GM12878 (cell line): ENCODE data around the gene AP3D1. TPM values are rescaled to one million over a fixed set of nuclear protein-coding genes. Genes with fewer than 3 reads are reported as not detected.

ENCODE experiments used
- ATAC-seq: fragments of 200-7000 bp; cut with Tn5 transposase; 3 replicates; pipeline ENCODE4 v1.9.1; 2020; ENCODE audit warnings: mild to moderate bottlenecking, moderate library complexity
- BruUV-seq: library from RNA; stranded (reverse); fragments of 400-500 nt; replicated peaks from 2 replicates; lab custom pipeline; 2021; lab: Mats Ljungman, UMichigan
- CTCF ChIA-PET: fragments of 300-600 bp; sonication (Branson Sonifier 250); formaldehyde crosslinking; extraction: SDS; loops from one replicate; lab custom pipeline; 2021; ENCODE audit warnings: inconsistent platforms; lab: Yijun Ruan, JAX
- POLR2A ChIA-PET: fragments of 350-600 bp; formaldehyde crosslinking; extraction: SDS; loops from one replicate; lab custom pipeline; 2021; ENCODE audit warnings: inconsistent platforms; lab: Charles Lee
- RAD21 ChIA-PET: fragments of 300-600 bp; sonication (Branson Sonifier 250); formaldehyde crosslinking; loops from one replicate; lab custom pipeline; 2023; ENCODE audit warnings: antibody characterized with exemption; ENCODE audit not compliant: unreplicated experiment; lab: Charles Lee
- SMC1A ChIA-PET: fragments of 300-600 bp; sonication (Branson Sonifier 250); formaldehyde crosslinking; loops from one replicate; lab custom pipeline; 2023; ENCODE audit not compliant: unreplicated experiment, uncharacterized antibody; lab: Charles Lee
- DNase-seq: peaks from one replicate; pipeline ENCODE4 v3.0.0-alpha.2; 2011; ENCODE audit warnings: low read depth, low spot score
- FAIRE-seq: peaks from 3 replicates; lab custom pipeline; 2011; peaks lifted over from hg19 to GRCh38; lab: Jason Lieb, UNC
- H2AFZ ChIP-seq: 2 replicates; pipeline ENCODE4 v1.6.0; 2011; ENCODE audit warnings: low read depth, low read length, control low read depth; ENCODE audit not compliant: control insufficient read depth
- H3K27ac ChIP-seq: 2 replicates; pipeline ENCODE4 v1.5.1; 2011; ENCODE audit warnings: control low read depth; ENCODE audit not compliant: control insufficient read depth, insufficient read depth
- H3K27me3 ChIP-seq, 2 experiments: replicated peaks in 1 of 2; 2 replicates each; pipeline versions ENCODE4 v1.6.0 to v1.6.1; 2011; ENCODE audit warnings: low read length in 1 of 2; ENCODE audit not compliant: control insufficient read depth in 2 of 2, insufficient read depth in 2 of 2
- H3K36me3 ChIP-seq, 2 experiments: 2 replicates each; pipeline ENCODE4 v1.5.1; 2011; ENCODE audit warnings: low read length in 1 of 2; ENCODE audit not compliant: control insufficient read depth in 2 of 2, insufficient read depth in 2 of 2
- H3K4me1 ChIP-seq: 2 replicates; pipeline ENCODE4 v1.6.1; 2011; ENCODE audit warnings: mild to moderate bottlenecking, low read length, moderate library complexity, mixed read lengths; ENCODE audit not compliant: control insufficient read depth, insufficient read depth
- H3K4me2 ChIP-seq: 2 replicates; pipeline ENCODE4 v1.6.0; 2011; ENCODE audit warnings: control low read depth; ENCODE audit not compliant: control insufficient read depth, insufficient read depth
- H3K4me3 ChIP-seq: fragments of 200-600 bp; sonication (generic); 2 replicates; pipeline ENCODE4 v1.5.1; 2016
- H3K79me2 ChIP-seq: 2 replicates; pipeline ENCODE4 v1.6.0; 2011; ENCODE audit warnings: low read length; ENCODE audit not compliant: control insufficient read depth, insufficient read depth
- H3K9ac ChIP-seq: 2 replicates; pipeline ENCODE4 v1.8.0; 2011; ENCODE audit warnings: low read length, control low read depth, mixed read lengths; ENCODE audit not compliant: control insufficient read depth, insufficient read depth
- H3K9me3 ChIP-seq: replicated peaks from 3 replicates; pipeline ENCODE4 v1.5.1; 2011; ENCODE audit warnings: mild to moderate bottlenecking, low read length; ENCODE audit not compliant: control insufficient read depth, insufficient read depth
- H4K20me1 ChIP-seq: 2 replicates; pipeline ENCODE4 v1.6.0; 2011; ENCODE audit not compliant: control insufficient read depth, insufficient read depth
- BHLHE40 ChIP-seq, 2 experiments: fragments of 450-650 bp in 1 of 2; IDR thresholded peaks; 2 replicates each; pipeline ENCODE4 v1.6.1; 2011 to 2017; ENCODE audit warnings: low read depth in 2 of 2, borderline replicate concordance in 1 of 2, improper control_type of control experiment in 1 of 2, low read length in 1 of 2, mild to moderate bottlenecking in 1 of 2
- BMI1 ChIP-seq: fragments of 450-650 bp; IDR thresholded peaks from 2 replicates; pipeline ENCODE4 v1.6.1; 2016; ENCODE audit warnings: mild to moderate bottlenecking, moderate library complexity, borderline replicate concordance
- BRCA1 ChIP-seq: IDR thresholded peaks from 2 replicates; pipeline ENCODE4 v1.6.1; 2011; ENCODE audit warnings: low read depth, low read length, improper control_type of control experiment
- CBFB ChIP-seq: IDR thresholded peaks from 2 replicates; pipeline ENCODE4 v1.6.1; 2016; ENCODE audit warnings: antibody characterized with exemption, low read depth
- CBX3 ChIP-seq: fragments of 200-600 bp; sonication (generic); IDR thresholded peaks from 2 replicates; pipeline ENCODE4 v1.6.1; 2016; ENCODE audit warnings: low read depth, borderline replicate concordance
- ESRRA ChIP-seq: IDR thresholded peaks from 2 replicates; pipeline ENCODE4 v1.6.1; 2012; ENCODE audit warnings: mild to moderate bottlenecking, low read length, improper control_type of control experiment
- FOS ChIP-seq: IDR thresholded peaks from 3 replicates; pipeline ENCODE4 v1.6.1; 2011; ENCODE audit warnings: borderline replicate concordance; ENCODE audit not compliant: insufficient read length; ENCODE audit errors: extremely low read depth
- IRF4 ChIP-seq: IDR thresholded peaks from 2 replicates; pipeline ENCODE4 v1.6.1; 2011; ENCODE audit warnings: low read depth, low read length
- NR2F1 ChIP-seq: fragments of 450-650 bp; conservative IDR thresholded peaks from 2 replicates; pipeline ENCODE4 v1.6.1; 2017; ENCODE audit warnings: mild to moderate bottlenecking
- POLR2AphosphoS2 ChIP-seq: IDR thresholded peaks from 2 replicates; pipeline ENCODE4 v1.6.1; 2011; ENCODE audit warnings: low read depth, mild to moderate bottlenecking, low read length, improper control_type of control experiment, moderate library complexity
- RCOR1 ChIP-seq: conservative IDR thresholded peaks from 2 replicates; pipeline ENCODE4 v1.6.1; 2012; ENCODE audit warnings: low read depth, low read length, improper control_type of control experiment
- SMC3 ChIP-seq: IDR thresholded peaks from 2 replicates; pipeline ENCODE4 v1.6.1; 2011; ENCODE audit warnings: low read length, improper control_type of control experiment, borderline replicate concordance
- SP1 ChIP-seq: IDR thresholded peaks from one replicate; pipeline ENCODE4 v1.6.1; 2011; ENCODE audit warnings: low read depth, low read length
- SPI1 ChIP-seq: IDR thresholded peaks from 2 replicates; pipeline ENCODE4 v1.6.1; 2011; ENCODE audit warnings: low read depth, mild to moderate bottlenecking, low read length, moderate library complexity, borderline replicate concordance; ENCODE audit not compliant: insufficient read depth
- SRF ChIP-seq, 2 experiments: IDR thresholded peaks; 2 replicates each; pipeline ENCODE4 v1.6.1; 2011; ENCODE audit warnings: low read depth in 2 of 2, low read length in 2 of 2, mild to moderate bottlenecking in 1 of 2, moderate library complexity in 1 of 2
- WRNIP1 ChIP-seq: IDR thresholded peaks from 2 replicates; pipeline ENCODE4 v1.6.1; 2011; ENCODE audit warnings: low read depth, low read length, improper control_type of control experiment, borderline replicate concordance
- ZNF24 ChIP-seq: fragments of 450-650 bp; IDR thresholded peaks from 2 replicates; pipeline ENCODE4 v1.6.1; 2017; ENCODE audit warnings: antibody characterized with exemption, mild to moderate bottlenecking
- ZNF384 ChIP-seq: IDR thresholded peaks from 2 replicates; pipeline ENCODE4 v1.6.1; 2012; ENCODE audit warnings: low read depth, mild to moderate bottlenecking, low read length, improper control_type of control experiment, borderline replicate concordance
- WGBS: methylation state at CpG from one replicate; pipeline ENCODE4 v1.1.6; 2016; ENCODE audit warnings: low lambda C conversion rate; ENCODE audit not compliant: insufficient replicate concordance, insufficient coverage; ENCODE audit errors: missing lambda C conversion rate; 5-methylcytosine and 5-hydroxymethylcytosine counted together
- in situ Hi-C: fragments of 300-500 bp; cut with MboI; formaldehyde crosslinking; loops from 9 replicates; pipeline ENCODE4 v1.14.3; 2018; ENCODE audit warnings: mixed read lengths
- intact Hi-C: fragments of 100-400 bp; cut with micrococcal nuclease; formaldehyde crosslinking; loops from one replicate; pipeline ENCODE4 v1.14.2; 2022; ENCODE audit not compliant: unreplicated experiment
- polyA plus RNA-seq, 11 experiments: library from polyadenylated mRNA; depleted of rRNA in 4 of 11; unstranded in 6 of 11; stranded (reverse) in 5 of 11; fragments of >200 nt; fragmentation: Nextera tagmentation in 4 of 11; fragmentation: Illumina TruSeq in 1 of 11; extraction: Ambion mirVana in 4 of 11; extraction: Trizol in 1 of 11; gene quantifications; 1 replicate in 1 of 11; 2 replicates in 10 of 11; pipeline versions ENCODE4 v1.2.1 to v1.2.3, GENCODE V29; 2011 to 2016; ENCODE audit warnings: inconsistent platforms in 2 of 11, missing spikeins in 2 of 11, low read depth in 1 of 11
- total RNA-seq, 4 experiments: library from RNA; depleted of rRNA in 3 of 4; stranded (reverse); fragments of >200 nt in 3 of 4; fragmentation: Illumina TruSeq in 1 of 4; extraction: Trizol in 1 of 4; gene quantifications; 2 replicates each; pipeline versions ENCODE4 v1.2.1 to v1.2.3, GENCODE V29; 2013 to 2021
- TF ChIP-seq, protein P1 (sequence below): fragments of 450-650 bp; IDR thresholded peaks from 2 replicates; pipeline ENCODE4 v1.6.1; 2016; ENCODE audit warnings: mild to moderate bottlenecking
- TF ChIP-seq, protein P2 (sequence below): fragments of 450-650 bp; IDR thresholded peaks from 2 replicates; pipeline ENCODE4 v1.6.1; 2016; ENCODE audit warnings: mild to moderate bottlenecking, moderate library complexity, borderline replicate concordance

Gene AP3D1
- total and polyA plus RNA-seq, 10 of the 15 experiments (the other 5 are each of a cell fraction or from before 2014, with no cell fraction given): 1.5 to 108 (median 59.1) TPM

DNA sequence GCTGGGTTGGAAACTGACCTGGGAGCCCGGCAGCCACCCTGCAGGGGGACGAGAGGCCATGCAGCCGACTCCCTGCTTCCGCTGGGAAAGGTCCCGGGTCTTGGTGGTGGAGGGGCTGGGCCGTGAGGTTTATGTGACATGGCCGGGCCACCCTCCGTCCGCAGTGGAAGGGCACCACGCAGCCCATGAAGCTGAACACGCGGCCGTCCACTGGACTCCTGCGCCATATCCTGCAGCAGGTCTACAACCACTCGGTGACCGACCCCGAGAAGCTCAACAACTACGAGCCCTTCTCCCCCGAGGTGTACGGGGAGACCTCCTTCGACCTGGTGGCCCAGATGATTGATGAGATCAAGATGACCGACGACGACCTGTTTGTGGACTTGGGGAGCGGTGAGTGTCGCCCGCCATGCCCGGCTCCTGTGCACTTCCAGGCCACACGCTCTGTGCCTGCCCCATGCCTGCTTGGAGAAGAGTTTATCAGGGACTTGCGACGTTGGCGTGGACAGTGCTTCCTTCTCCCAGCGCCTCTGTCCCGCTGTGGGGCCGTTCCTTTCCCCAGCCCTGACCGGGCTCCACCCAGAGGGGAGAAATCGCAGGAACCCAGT is 39.6 kb upstream of the AP3D1 start:
- ChIA-PET SMC1A (no interaction called here), RAD21 (no interaction called here), CTCF (interaction anchor here (1.0 kb wide), 1 partner anchor 19 kb away, joined by 3 read pairs; no protein-coding TSS in a partner anchor), POLR2A (no interaction called here)
- 97% methylated on average over 34 of the region's 37 CpGs for WGBS
- no TSS peak for BruUV-seq
- in situ Hi-C loops: no loop called here
- Histone ChIP-seq H3K27me3 (no peaks in the 10 kb centered on the region), H3K9me3 (peaks cover 10% of the 10 kb centered on the region; the same call in 2 of the 3 replicates), H3K36me3 (peaks cover 22 to 78% of the 10 kb centered on the region in 2 experiments; a peak in 3 of 4 replicates), H3K79me2 (peaks cover 29% of the 10 kb centered on the region), H4K20me1 (no peaks in the 10 kb centered on the region; the same call in 1 of the 2 replicates), H2AFZ (no peak overlapping the region), H3K4me1 (peaks cover 11% of the 10 kb centered on the region), H3K9ac (no peak overlapping the region), H3K27ac (no peak overlapping the region), H3K4me3 (no peak overlapping the region), H3K4me2 (no peak overlapping the region)
- TF ChIP-seq FOS: no peak
- TF ChIP-seq ZNF384: no peak
- no peak for TF ChIP-seq SP1
- TF ChIP-seq, protein P1, sequence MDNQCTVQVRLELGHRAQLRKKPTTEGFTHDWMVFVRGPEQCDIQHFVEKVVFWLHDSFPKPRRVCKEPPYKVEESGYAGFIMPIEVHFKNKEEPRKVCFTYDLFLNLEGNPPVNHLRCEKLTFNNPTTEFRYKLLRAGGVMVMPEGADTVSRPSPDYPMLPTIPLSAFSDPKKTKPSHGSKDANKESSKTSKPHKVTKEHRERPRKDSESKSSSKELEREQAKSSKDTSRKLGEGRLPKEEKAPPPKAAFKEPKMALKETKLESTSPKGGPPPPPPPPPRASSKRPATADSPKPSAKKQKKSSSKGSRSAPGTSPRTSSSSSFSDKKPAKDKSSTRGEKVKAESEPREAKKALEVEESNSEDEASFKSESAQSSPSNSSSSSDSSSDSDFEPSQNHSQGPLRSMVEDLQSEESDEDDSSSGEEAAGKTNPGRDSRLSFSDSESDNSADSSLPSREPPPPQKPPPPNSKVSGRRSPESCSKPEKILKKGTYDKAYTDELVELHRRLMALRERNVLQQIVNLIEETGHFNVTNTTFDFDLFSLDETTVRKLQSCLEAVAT: no peak
- no peak for TF ChIP-seq ESRRA
- TF ChIP-seq WRNIP1: no peak
- no peak for TF ChIP-seq RCOR1
- no peak for TF ChIP-seq NR2F1
- TF ChIP-seq, protein P2, sequence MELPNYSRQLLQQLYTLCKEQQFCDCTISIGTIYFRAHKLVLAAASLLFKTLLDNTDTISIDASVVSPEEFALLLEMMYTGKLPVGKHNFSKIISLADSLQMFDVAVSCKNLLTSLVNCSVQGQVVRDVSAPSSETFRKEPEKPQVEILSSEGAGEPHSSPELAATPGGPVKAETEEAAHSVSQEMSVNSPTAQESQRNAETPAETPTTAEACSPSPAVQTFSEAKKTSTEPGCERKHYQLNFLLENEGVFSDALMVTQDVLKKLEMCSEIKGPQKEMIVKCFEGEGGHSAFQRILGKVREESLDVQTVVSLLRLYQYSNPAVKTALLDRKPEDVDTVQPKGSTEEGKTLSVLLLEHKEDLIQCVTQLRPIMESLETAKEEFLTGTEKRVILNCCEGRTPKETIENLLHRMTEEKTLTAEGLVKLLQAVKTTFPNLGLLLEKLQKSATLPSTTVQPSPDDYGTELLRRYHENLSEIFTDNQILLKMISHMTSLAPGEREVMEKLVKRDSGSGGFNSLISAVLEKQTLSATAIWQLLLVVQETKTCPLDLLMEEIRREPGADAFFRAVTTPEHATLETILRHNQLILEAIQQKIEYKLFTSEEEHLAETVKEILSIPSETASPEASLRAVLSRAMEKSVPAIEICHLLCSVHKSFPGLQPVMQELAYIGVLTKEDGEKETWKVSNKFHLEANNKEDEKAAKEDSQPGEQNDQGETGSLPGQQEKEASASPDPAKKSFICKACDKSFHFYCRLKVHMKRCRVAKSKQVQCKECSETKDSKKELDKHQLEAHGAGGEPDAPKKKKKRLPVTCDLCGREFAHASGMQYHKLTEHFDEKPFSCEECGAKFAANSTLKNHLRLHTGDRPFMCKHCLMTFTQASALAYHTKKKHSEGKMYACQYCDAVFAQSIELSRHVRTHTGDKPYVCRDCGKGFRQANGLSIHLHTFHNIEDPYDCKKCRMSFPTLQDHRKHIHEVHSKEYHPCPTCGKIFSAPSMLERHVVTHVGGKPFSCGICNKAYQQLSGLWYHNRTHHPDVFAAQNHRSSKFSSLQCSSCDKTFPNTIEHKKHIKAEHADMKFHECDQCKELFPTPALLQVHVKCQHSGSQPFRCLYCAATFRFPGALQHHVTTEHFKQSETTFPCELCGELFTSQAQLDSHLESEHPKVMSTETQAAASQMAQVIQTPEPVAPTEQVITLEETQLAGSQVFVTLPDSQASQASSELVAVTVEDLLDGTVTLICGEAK: no peak
- TF ChIP-seq IRF4: no peak
- no peak for TF ChIP-seq SMC3
- TF ChIP-seq BMI1: no peak
- no peak for TF ChIP-seq CBFB
- TF ChIP-seq CBX3: no peak
- no peak for TF ChIP-seq SRF (IDR thresholded peaks at IDR 0.05; ENCODE audit: low read depth in 2 of 2, low read length in 2 of 2)
- TF ChIP-seq BRCA1: no peak
- no peak for TF ChIP-seq BHLHE40 (IDR thresholded peaks at IDR 0.05; ENCODE audit: borderline replicate concordance in 1 of 2, low read depth in 2 of 2, low read length in 1 of 2)
- TF ChIP-seq POLR2AphosphoS2: no peak
- no peak for TF ChIP-seq ZNF24
- TF ChIP-seq SPI1: no peak
- no peak for ATAC-seq
- intact Hi-C loops: no loop called here
- FAIRE-seq: no peak
- no peak for DNase-seq
